NCI-H2029 (cell line): ENCODE results near the gene KIF1B.
"Not testable (repeated sequence)": the region's sequence is repeated elsewhere in the genome, so short reads cannot be mapped to it uniquely, and the experiment has no call there.

Source experiments
- DNase-seq: peaks from one replicate; lab custom pipeline; 2025; lab: John Stamatoyannopoulos, UW

Gene KIF1B

GRCh38 chr1:10192263-10192662 lies 18.1 kb upstream of the KIF1B start:
- DNase-seq = no peak

DNA sequence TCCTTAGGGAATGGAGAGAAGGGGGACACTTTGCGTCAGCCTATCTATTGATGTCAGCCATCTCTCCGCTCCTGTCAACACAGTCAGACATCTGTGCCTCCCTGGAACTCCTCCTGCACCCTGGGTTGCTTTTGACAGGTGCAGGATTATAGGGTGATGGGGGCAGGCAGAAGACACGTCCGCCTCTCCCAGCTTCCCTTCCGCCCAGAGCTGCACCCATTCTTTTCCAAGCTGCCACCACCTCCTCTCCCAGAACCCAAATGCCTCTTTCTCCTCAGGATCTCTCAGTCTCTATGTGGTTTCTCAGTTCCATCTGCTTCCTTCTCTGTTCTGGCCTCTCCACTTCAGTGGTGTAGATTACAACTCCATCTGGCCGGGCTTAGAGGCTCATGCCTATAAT lies 17.1 kb upstream of the KIF1B start:
- no peak for DNase-seq

GRCh38 chr1:10195570-10195969 lies 14.8 kb upstream of the KIF1B start:
- no peak for DNase-seq

DNA sequence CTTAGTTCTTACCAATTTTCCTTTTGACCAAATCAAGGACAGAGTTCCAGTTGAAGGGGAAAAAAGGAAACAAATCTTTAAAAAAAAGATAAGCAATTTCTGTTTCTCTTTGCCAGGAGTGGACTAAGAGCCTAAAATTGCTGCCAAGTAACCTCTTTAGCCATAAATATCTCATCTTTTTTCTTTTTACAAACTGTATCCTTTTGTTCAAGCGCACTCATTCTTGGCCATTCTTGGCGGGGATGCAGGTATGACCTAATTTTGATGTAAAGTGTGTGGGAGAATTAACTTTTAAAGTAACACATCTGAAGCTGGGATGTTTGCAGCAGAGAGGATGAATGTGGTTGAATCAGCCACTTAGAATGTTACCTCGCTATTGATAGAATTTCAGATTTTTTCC lies 13.4 kb upstream of the KIF1B start:
- DNase-seq = no peak

- no peak for DNase-seq
These were observed 9.8 kb upstream of the KIF1B start for GRCh38 chr1:10200620-10201019.

- no peak for DNase-seq
These were observed 6.2 kb upstream of the KIF1B start for GRCh38 chr1:10204003-10204642.

DNA sequence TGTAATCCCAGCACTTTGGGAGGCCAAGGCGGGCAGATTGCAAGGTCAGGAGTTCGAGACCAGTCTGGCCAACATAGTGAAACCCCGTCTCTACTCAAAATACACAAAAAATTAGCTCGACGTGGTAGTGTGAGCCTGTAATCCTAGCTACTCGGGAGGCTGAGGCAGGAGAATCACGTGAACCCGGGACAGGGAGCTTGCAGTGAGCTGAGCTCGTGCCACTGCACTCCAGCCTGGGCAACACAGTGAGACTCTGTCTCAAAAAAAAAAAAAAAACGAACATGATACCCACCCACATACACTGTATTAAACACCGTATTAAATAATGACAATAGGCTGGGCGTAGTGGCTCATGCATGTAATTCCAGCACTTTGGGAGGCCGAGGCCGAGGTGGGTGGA lies 5.2 kb upstream of the KIF1B start:
- DNase-seq = not testable (repeated sequence)

- no peak for DNase-seq
These were observed 2.6 kb upstream of the KIF1B start for GRCh38 chr1:10207810-10208209.

DNA sequence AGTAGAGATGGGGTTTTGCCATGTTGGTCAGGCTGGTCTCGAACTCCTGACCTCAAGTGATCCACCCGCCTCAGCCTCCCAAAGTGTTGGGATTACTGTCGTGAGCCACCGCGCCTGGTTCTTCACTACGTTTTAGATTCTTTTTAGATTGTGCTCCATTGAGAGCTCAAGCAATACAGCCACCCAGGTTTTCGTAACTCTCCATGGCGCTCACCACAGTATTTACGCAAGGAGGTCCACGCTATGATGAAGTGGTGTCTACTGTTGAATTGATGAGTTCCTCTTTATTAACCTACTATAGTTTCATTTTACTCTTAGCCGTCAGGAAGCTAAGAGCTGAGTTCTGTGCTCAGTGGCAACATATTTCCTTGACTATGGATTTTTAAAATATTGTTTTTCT lies 1.8 kb upstream of the KIF1B start:
- DNase-seq = no peak

DNA sequence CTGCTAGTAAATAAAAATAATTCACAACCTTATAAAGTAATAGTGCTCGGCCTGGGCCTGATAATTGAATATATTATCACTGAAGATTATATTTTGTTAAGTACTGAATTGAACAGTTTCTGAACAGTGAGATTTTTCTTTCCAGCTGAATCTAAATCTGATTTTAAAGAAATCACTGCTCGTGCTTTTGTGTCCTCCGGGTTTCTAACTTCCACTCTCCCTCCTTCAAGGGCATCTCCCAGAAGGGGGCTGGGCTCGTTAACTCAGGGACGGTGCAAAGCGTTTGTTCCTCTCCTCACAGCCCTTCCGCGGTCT lies 823 bp upstream of the KIF1B start:
- DNase-seq = no peak

- DNase-seq = peak; percentile 37
These were observed 753 bp downstream of the KIF1B start for GRCh38 chr1:10210841-10211804.

DNA sequence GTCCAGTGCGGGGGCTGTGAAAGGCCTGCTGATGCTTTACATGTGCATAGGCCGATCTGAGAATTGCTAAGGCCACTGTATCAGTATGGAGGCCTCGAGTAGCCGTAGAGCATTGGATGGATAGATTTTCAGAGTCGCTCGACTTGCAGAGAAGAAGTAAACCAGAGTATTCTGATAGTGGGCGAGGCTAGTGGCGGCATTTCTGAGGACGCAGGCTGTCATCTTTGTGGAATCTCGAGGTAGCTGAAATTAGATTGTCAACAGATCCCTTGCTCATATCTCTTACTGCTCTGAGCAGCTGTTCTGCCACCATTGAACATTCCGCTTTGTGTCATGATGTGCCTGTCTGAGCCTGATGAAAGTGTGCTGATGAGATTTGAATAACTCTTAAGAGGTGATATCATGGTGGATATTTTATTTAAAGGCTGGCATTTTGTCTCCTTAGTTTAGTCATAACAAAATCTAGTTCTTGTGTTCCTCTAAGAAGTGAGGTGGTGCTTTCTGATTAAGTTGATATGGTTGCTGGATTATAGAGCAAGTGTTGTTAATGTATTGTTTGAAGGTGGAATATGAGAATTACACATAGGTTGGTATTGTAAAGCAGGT lies 1.5 kb downstream of the KIF1B start:
- no peak for DNase-seq

GRCh38 chr1:10212476-10212875 lies 2.1 kb downstream of the KIF1B start:
- no peak for DNase-seq

- DNase-seq = no peak
These were observed 2.9 kb downstream of the KIF1B start for GRCh38 chr1:10213186-10213705.

GRCh38 chr1:10216090-10216749 lies 5.8 kb downstream of the KIF1B start:
- no peak for DNase-seq

- no peak for DNase-seq
These were observed 7.5 kb downstream of the KIF1B start for GRCh38 chr1:10217748-10218441.

GRCh38 chr1:10220200-10220599 lies 9.8 kb downstream of the KIF1B start:
- DNase-seq = no peak

GRCh38 chr1:10220657-10221056 lies 10.3 kb downstream of the KIF1B start:
- DNase-seq = not testable (repeated sequence)

DNA sequence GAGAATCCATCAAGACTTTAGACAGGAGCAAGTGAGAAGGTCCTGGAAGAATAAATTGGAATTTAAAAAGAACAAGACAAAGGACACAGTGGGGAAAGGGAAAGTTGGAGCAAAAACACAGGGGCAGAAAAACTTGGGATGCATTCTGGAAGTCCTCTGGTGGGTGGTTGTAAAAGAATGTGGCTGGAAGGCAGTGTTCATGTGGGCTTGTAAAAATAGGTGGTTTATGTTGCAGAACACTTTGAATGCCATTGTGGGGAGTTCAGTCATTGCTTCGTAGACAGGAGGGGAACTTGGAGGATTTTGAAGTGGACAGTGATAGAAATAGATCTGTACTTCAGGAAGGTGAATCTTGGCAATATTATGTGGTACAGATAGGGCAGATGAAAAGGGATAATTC lies 15.2 kb downstream of the KIF1B start:
- DNase-seq = no peak

DNA sequence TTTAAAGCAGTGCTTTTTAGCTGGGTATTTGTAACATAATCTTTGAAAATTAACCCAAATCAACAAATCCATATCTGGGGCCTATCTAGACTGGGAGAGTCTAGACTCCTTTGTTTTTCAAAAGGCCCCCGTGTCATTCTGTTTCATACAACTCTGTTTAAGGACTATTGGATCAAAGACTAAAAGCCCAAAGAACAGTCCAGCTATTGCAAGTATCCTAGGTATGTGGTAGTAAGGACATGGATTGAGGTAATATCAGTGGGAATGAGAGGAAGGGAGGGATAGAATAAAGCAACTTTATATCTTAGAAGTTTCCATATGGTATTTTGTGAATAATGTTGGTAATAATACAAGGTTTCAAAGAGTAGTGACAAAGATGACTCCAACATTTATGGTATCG lies 18.2 kb downstream of the KIF1B start:
- no peak for DNase-seq

DNA sequence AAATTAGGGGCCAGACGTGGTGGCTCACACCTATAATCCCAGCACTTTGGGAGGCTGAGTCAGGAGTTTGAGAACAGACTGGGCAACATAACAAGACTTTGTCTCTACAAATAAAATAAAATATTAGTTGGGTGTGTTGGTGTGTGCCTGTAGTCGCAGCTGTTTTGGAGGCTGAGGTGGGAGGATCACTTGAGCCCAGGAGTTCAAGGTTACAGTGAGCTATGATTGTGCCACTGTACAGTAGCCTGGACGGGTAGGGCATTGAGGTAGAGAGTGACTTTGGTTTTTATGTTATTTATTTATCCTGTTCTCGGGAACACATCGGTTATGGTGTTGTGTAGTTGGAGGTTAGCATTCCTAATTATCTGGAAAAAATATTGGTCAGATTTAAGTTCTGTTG lies 19.5 kb downstream of the KIF1B start:
- no peak for DNase-seq

DNA sequence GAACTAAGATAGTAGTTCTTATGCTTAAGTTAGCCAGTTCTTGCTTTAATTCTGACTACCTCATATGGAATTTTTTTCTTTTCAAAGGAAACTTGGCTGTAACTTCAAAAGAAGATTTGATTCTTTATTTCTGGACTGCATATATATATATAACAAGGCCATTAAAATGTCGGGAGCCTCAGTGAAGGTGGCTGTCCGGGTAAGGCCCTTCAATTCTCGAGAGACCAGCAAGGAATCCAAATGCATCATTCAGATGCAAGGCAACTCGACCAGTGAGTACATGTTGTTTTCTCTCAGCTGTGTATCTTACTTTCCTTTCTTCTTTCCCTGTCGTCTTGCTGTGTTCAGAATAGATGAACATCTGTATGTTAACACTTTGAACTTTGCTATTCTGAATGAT lies 21.8 kb downstream of the KIF1B start:
- DNase-seq = no peak
